ENCODE data around the gene C3orf22. TPM values are rescaled to one million over a fixed set of nuclear protein-coding genes. Genes with fewer than 3 reads are reported as not detected.

C3orf22 gene
- polyA plus RNA-seq, 1 donor from 2014 or later, result not detected

- no peaks in the 10 kb centered on the region for H3K79me2 ChIP-seq (replicated peaks; ENCODE audit: insufficient read depth, low read length)
- H3F3A ChIP-seq (ENCODE audit: insufficient read depth, low read length, poor library complexity, severe bottlenecking), result no peaks in the 10 kb centered on the region
- no peaks in the 10 kb centered on the region for H3K9me3 ChIP-seq (ENCODE audit: low read length)
- no peak overlapping the region for H3K27ac ChIP-seq (ENCODE audit: low read length)
- H4K20me1 ChIP-seq (ENCODE audit: insufficient read depth), result no peaks in the 10 kb centered on the region
- no peak overlapping the region for H3K4me2 ChIP-seq (ENCODE audit: low read length)
- no peak overlapping the region for H2AFZ ChIP-seq (ENCODE audit: low read depth, low read length)
- H3K36me3 ChIP-seq (ENCODE audit: insufficient read depth, low read length), result no peaks in the 10 kb centered on the region
- H3K9me2 ChIP-seq (ENCODE audit: insufficient read depth, low read length), result no peaks in the 10 kb centered on the region
- H3K9ac ChIP-seq (ENCODE audit: low read length), result no peak overlapping the region
- no peak overlapping the region for H3K4me3 ChIP-seq (ENCODE audit: low read length)
- TF ChIP-seq EZH2 (IDR thresholded peaks at IDR 0.05; ENCODE audit: borderline replicate concordance, insufficient read depth, low read length, poor library complexity, severe bottlenecking) (no peak), RAD21 (conservative IDR thresholded peaks at IDR 0.05) (no peak), SMC3 (conservative IDR thresholded peaks at IDR 0.05; ENCODE audit: poor library complexity) (no peak), TAF1 (IDR thresholded peaks at IDR 0.05; ENCODE audit: low read depth) (no peak), REST (IDR thresholded peaks at IDR 0.05; ENCODE audit: borderline replicate concordance) (no peak), EP300 (conservative IDR thresholded peaks at IDR 0.05; ENCODE audit: poor library complexity, severe bottlenecking) (no peak), POLR2AphosphoS5 (IDR thresholded peaks at IDR 0.05) (no peak), CTCF (IDR thresholded peaks at IDR 0.05; ENCODE audit: poor library complexity, severe bottlenecking) (no peak), MXI1 (conservative IDR thresholded peaks at IDR 0.05; ENCODE audit: poor library complexity, severe bottlenecking) (no peak)
- no peaks in the 10 kb centered on the region for H3K27me3 ChIP-seq (ENCODE audit: insufficient read depth, low read depth, low read length)
These were observed 4.1 kb upstream of the C3orf22 start for GRCh38 chr3:126562737-126563276.

GRCh38 chr3:126557761-126558160, 971 bp downstream of the C3orf22 start:
- no peaks in the 10 kb centered on the region for H3K9me3 ChIP-seq (ENCODE audit: low read length)
- no peak overlapping the region for H3K27ac ChIP-seq (ENCODE audit: low read length)
- H3K9ac ChIP-seq (ENCODE audit: low read length), result no peak overlapping the region
- H3K4me2 ChIP-seq (ENCODE audit: low read length), result no peak overlapping the region
- no peaks in the 10 kb centered on the region for H4K20me1 ChIP-seq (ENCODE audit: insufficient read depth)
- TF ChIP-seq REST (IDR thresholded peaks at IDR 0.05; ENCODE audit: borderline replicate concordance) (no peak), MXI1 (conservative IDR thresholded peaks at IDR 0.05; ENCODE audit: poor library complexity, severe bottlenecking) (no peak), EP300 (conservative IDR thresholded peaks at IDR 0.05; ENCODE audit: poor library complexity, severe bottlenecking) (no peak), EZH2 (IDR thresholded peaks at IDR 0.05; ENCODE audit: borderline replicate concordance, insufficient read depth, low read length, poor library complexity, severe bottlenecking) (no peak), CTCF (IDR thresholded peaks at IDR 0.05; ENCODE audit: poor library complexity, severe bottlenecking) (no peak), SMC3 (conservative IDR thresholded peaks at IDR 0.05; ENCODE audit: poor library complexity) (no peak), TAF1 (IDR thresholded peaks at IDR 0.05; ENCODE audit: low read depth) (no peak), RAD21 (conservative IDR thresholded peaks at IDR 0.05) (no peak), POLR2AphosphoS5 (IDR thresholded peaks at IDR 0.05) (no peak)
- H2AFZ ChIP-seq (ENCODE audit: low read depth, low read length), result no peak overlapping the region
- H3K36me3 ChIP-seq (ENCODE audit: insufficient read depth, low read length), result no peaks in the 10 kb centered on the region
- H3K27me3 ChIP-seq (ENCODE audit: insufficient read depth, low read depth, low read length), result no peaks in the 10 kb centered on the region
- no peak overlapping the region for H3K4me3 ChIP-seq (ENCODE audit: low read length)
- H3F3A ChIP-seq (ENCODE audit: insufficient read depth, low read length, poor library complexity, severe bottlenecking), result no peaks in the 10 kb centered on the region
- H3K9me2 ChIP-seq (ENCODE audit: insufficient read depth, low read length), result no peaks in the 10 kb centered on the region
- no peaks in the 10 kb centered on the region for H3K79me2 ChIP-seq (replicated peaks; ENCODE audit: insufficient read depth, low read length)

Measured in neural cell (in vitro differentiated cells).